ENCODE data around the gene RABGAP1L. TPM values are rescaled to one million over a fixed set of nuclear protein-coding genes. Genes with fewer than 3 reads are reported as not detected.

The RABGAP1L gene
- total RNA-seq, 1 donor from 2014 or later, result 69.2 TPM

- DNase-seq, result no peak
- Histone ChIP-seq H3K36me3 (no peaks in the 10 kb centered on the region), H3K9me3 (replicated peaks) (peaks cover 13% of the 10 kb centered on the region), H3K27ac (replicated peaks) (no peak overlapping the region), H3K4me1 (peaks cover 3% of the 10 kb centered on the region), H3K4me3 (no peak overlapping the region), H3K27me3 (ENCODE audit: low read depth) (no peaks in the 10 kb centered on the region)
- TF ChIP-seq CTCF (IDR thresholded peaks at IDR 0.05; ENCODE audit: borderline replicate concordance), result no peak
- intact Hi-C loops (cut with micrococcal nuclease), result no loop called here
Measured at GRCh38 chr1:174149216-174149615, 10.1 kb upstream of the RABGAP1L start.

- intact Hi-C loops (cut with micrococcal nuclease), result no loop called here
- peaks cover 3% of the 10 kb centered on the region for H3K4me1 ChIP-seq
- no peak for DNase-seq
- no peaks in the 10 kb centered on the region for H3K36me3 ChIP-seq
- TF ChIP-seq CTCF (IDR thresholded peaks at IDR 0.05; ENCODE audit: borderline replicate concordance), result no peak
- H3K4me3 ChIP-seq, result no peak overlapping the region
- H3K9me3 ChIP-seq (replicated peaks), result peaks cover 13% of the 10 kb centered on the region
- H3K27me3 ChIP-seq (ENCODE audit: low read depth), result no peaks in the 10 kb centered on the region
- no peak overlapping the region for H3K27ac ChIP-seq (replicated peaks)
Measured at GRCh38 chr1:174150499-174150898, 8.8 kb upstream of the RABGAP1L start.

- H3K4me1 ChIP-seq, result peaks cover 3% of the 10 kb centered on the region
- no peak for TF ChIP-seq CTCF (IDR thresholded peaks at IDR 0.05; ENCODE audit: borderline replicate concordance)
- H3K9me3 ChIP-seq (replicated peaks), result peaks cover 4% of the 10 kb centered on the region
- DNase-seq, result no peak
- intact Hi-C loops (cut with micrococcal nuclease), result no loop called here
- no peak overlapping the region for H3K4me3 ChIP-seq
- H3K36me3 ChIP-seq, result no peaks in the 10 kb centered on the region
- H3K27ac ChIP-seq (replicated peaks), result no peak overlapping the region
- no peaks in the 10 kb centered on the region for H3K27me3 ChIP-seq (ENCODE audit: low read depth)
Measured at GRCh38 chr1:174152427-174152826, 6.9 kb upstream of the RABGAP1L start.

- Histone ChIP-seq H3K9me3 (replicated peaks) (peaks cover 4% of the 10 kb centered on the region), H3K27ac (replicated peaks) (no peak overlapping the region), H3K27me3 (ENCODE audit: low read depth) (no peaks in the 10 kb centered on the region), H3K36me3 (no peaks in the 10 kb centered on the region), H3K4me1 (peaks cover 7% of the 10 kb centered on the region), H3K4me3 (no peak overlapping the region)
- DNase-seq, result no peak
- TF ChIP-seq CTCF (IDR thresholded peaks at IDR 0.05; ENCODE audit: borderline replicate concordance), result no peak
- intact Hi-C loops (cut with micrococcal nuclease), result no loop called here
Measured at GRCh38 chr1:174153085-174153824, 6.1 kb upstream of the RABGAP1L start.

GRCh38 chr1:174153825-174154107 is 5.6 kb upstream of the RABGAP1L start:
- DNase-seq, result no peak
- Histone ChIP-seq H3K36me3 (no peaks in the 10 kb centered on the region), H3K4me3 (no peak overlapping the region), H3K4me1 (peaks cover 12% of the 10 kb centered on the region), H3K9me3 (replicated peaks) (peaks cover 4% of the 10 kb centered on the region), H3K27ac (replicated peaks) (no peak overlapping the region), H3K27me3 (ENCODE audit: low read depth) (no peaks in the 10 kb centered on the region)
- intact Hi-C loops (cut with micrococcal nuclease), result no loop called here
- no peak for TF ChIP-seq CTCF (IDR thresholded peaks at IDR 0.05; ENCODE audit: borderline replicate concordance)
